ENCODE measurements around the gene HOXD1.

The HOXD1 gene

DNA sequence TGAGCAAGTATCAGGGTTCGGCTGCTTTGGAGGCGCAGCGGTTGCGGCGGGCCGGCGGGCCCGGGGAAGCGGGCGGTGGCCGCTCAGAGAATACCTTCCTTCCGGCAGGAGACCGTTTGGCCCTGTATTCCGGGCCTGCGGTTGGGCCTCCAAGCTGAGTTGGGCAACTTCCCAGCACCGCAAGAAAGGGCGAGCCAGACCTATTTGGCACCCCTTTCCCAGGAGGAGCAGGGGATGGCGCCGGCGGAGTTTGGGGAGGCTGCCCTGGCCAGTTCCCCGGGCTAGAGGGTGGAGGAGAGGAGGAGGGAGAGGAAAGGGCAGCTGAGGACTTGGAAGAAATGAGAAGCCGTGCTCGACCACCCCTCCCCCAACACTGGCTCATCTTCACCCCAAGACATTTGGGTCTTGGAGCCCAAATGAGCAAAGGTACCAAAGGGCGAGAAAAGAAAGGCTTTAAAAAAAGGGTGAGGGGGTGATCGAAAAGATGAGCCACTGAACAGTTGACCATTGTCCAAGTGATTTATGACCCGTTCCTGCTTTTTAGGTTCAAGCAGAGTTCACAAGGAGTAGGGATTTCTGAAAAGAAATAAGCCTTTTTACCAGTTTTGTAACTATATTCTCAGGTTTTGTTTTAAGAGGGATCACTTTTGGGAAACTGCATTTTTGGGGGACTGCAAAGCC lies 23.0 kb upstream of the HOXD1 start:
- no peak for DNase-seq (ENCODE audit: low read depth in 2 of 2)

DNA sequence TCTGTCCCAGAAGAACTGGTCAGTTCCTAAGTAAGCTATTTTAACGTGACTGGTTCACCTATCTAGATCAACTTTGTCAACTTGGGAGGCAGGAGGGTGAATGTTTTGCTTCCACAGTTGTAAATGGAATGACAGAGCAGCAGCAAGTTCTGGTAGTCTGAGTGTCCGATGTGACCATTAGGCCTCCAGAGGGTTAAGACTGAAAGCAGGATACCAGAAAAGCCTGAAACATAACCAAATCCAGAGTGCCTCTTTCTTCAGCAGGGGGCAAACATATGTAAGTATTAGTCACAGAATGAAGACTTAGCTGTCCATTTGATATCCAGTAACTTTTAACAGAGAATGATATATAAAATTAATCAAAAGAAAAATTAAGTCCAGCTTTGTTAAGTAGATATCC lies 22.2 kb upstream of the HOXD1 start:
- no peak for DNase-seq (ENCODE audit: low read depth in 2 of 2)

DNA sequence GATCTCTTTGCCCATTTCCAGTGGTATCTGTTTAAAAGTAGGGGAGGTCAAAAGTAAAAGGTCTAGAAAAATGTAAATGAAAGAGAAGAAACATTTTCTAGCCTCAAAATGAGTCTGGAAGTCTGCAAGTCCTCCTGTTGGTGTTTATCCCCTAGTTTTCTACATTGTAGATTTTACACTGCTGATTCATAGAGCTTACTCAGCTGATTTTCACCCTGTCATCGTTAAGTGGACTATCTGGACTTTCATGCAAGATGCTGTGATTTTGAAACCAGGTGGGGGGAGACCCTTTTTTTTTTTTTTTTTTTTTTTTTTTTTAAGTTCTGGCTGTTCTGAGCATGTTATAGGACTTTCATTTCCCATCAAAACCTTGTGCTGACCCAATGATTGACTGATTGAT lies 21.1 kb upstream of the HOXD1 start:
- no peak for DNase-seq (ENCODE audit: low read depth in 2 of 2)

DNA sequence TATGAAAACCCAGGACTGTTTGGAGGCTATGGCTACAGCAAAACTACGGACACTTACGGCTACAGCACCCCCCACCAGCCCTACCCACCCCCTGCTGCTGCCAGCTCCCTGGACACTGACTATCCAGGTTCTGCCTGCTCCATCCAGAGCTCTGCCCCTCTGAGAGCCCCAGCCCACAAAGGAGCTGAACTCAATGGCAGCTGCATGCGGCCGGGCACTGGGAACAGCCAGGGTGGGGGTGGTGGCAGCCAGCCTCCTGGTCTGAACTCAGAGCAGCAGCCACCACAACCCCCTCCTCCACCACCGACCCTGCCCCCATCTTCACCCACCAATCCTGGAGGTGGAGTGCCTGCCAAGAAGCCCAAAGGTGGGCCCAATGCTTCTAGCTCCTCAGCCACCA lies 19.3 kb upstream of the HOXD1 start:
- DNase-seq (ENCODE audit: low read depth in 2 of 2), result no peak

DNA sequence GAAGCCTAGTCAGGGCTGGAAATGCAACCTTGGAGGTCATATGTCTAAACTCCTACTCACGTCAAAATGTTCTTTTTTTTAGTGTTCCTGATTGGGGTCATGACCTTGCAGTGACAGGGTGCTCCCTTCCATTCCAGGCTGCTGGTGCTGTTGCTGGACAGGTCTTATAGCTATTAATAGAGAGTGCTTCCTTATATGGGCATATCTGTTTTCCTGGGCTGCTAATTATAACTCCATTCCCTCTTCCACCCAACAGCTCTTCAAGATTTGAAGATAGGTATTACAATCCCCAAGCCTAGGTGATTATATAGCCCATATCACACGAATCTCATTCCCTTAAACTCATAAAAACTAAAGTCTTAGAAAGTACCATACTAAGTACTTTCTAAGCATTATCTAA lies 18.8 kb upstream of the HOXD1 start:
- no peak for DNase-seq (ENCODE audit: low read depth in 2 of 2)

DNA sequence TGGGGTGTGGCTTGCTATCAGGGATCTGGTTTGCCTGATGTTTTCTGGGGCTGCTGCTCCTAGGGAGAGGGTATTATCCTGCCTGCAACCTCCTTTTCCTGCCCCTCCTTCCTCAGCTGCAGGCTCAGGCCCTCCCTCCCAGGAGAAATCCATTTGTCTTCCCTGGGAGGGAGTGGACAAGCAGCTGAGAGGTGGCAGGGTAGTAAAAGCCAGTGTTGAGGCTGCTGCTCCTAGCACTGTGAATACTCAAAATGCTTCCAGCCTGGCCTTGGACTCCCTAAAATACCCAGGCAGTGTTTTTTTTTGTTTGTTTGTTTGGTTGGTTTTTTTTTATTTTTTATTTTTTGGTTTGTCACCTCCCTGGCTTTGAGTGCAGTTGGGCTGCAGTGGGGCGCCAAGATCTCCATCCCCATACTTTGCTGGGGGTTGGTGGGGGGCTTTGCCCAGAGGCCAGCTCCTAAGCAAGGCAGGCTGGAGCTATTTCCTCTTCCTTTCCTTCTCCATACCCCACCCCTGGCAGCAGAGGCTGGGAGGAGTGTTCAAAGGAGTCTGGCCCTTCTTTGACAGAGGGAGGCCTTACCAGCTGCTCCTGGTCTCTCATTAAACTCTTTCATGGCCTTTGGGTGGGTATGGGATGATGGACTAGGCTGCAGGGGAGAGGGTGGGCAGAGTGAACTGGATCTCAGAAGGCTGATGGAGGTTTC lies 17.7 kb upstream of the HOXD1 start:
- no peak for DNase-seq (ENCODE audit: low read depth in 2 of 2)

DNA sequence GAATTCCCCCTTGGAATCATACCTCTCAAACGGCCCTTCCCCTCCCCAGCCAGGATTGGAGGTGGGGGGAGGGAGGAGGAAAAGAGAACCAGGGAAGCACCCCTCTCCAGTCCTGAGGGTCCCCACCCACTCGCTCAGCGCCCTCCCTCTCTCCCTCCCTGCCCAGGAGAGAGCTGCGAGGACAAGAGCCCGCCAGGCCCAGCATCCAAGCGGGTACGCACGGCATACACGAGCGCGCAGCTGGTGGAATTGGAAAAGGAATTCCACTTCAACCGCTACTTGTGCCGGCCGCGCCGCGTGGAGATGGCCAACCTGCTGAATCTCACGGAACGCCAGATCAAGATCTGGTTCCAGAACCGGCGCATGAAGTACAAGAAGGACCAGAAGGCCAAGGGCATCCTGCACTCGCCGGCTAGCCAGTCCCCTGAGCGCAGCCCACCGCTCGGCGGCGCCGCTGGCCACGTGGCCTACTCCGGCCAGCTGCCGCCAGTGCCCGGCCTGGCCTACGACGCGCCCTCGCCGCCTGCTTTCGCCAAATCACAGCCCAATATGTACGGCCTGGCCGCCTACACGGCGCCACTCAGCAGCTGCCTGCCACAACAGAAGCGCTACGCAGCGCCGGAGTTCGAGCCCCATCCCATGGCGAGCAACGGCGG lies 17.0 kb upstream of the HOXD1 start:
- DNase-seq (ENCODE audit: low read depth in 2 of 2), result no peak

DNA sequence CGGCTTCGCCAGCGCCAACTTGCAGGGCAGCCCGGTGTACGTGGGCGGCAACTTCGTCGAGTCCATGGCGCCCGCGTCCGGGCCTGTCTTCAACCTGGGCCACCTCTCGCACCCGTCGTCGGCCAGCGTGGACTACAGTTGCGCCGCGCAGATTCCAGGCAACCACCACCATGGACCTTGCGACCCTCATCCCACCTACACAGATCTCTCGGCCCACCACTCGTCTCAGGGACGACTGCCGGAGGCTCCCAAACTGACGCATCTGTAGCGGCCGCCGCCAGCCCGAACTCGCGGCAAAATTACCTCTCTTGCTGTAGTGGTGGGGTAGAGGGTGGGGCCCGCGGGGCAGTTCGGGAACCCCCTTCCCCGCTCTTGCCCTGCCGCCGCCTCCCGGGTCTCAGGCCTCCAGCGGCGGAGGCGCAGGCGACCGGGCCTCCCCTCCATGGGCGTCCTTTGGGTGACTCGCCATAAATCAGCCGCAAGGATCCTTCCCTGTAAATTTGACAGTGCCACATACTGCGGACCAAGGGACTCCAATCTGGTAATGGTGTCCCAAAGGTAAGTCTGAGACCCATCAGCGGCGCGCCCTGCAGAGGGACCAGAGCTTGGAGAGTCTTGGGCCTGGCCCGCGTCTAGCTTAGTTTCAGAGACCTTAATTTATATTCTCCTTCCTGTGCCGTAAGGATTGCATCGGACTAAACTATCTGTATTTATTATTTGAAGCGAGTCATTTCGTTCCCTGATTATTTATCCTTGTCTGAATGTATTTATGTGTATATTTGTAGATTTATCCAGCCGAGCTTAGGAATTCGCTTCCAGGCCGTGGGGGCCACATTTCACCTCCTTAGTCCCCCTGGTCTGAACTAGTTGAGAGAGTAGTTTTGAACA lies 16.2 kb upstream of the HOXD1 start:
- DNase-seq (ENCODE audit: low read depth in 2 of 2), result no peak

DNA sequence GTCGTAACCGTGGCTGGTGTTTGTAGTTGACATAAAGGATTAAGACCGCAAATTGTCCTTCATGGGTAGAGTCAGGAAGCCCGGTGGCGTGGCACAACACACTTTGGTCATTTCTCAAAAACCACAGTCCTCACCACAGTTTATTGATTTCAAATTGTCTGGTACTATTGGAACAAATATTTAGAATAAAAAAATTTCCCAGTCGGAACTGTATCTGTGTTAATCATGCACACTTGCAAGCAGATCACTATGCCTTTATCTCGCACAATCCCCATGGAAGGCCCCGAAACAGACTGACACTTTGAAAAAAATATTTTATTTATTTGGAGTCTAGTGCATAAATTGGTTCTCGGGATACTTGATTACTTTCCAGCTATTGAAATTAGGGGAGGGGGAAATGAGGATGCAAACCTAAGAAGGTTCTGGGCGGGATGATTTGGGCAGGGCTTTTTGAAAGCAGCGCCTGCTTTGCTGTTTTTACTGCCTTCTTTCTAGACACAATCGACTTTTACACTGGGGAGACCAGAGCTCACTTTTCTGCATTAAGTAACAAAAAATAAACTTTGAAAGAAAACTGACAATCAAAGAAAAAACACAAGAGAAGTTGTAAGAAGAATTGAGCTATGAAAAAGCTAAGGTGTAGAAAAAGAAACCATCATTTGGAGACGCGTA lies 15.4 kb upstream of the HOXD1 start:
- no peak for DNase-seq (ENCODE audit: low read depth in 2 of 2)

DNA sequence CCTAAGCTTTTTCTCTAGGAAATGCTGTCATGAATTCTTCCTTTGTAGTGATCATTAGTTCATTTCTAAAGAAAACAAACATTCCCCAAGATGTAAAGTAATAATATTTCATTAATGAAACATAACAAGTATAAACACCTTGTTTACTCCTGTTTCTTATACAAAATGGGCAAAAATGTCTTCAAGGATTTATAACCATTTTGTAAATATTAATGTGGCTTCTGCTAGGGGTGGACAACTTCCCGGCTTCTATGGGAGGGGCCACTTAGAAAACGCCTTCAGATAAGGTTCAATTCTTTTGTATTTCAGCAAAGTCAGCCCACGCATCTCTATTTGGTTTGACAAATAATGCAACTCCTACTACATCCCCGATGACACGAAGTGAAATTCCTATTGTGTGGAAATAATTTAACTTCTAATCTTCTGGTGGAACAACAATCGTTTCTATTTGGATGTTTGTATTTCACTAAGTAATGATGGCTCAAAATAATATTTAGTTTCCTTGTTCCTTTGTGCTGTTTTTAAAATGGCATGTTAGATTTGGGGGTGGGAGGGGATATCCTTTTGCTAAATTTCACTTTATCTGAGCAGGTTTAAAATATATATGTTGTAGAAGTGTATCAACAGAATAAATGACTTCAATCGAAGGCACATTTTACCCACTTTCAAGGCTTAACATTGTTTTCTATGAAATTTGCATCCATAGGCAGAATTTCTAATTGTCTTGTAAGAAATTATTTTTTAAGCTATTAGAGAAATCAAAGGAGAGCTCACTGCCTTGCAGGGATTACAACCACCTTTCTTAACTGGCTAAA lies 14.7 kb upstream of the HOXD1 start:
- no peak for DNase-seq (ENCODE audit: low read depth in 2 of 2)

DNA sequence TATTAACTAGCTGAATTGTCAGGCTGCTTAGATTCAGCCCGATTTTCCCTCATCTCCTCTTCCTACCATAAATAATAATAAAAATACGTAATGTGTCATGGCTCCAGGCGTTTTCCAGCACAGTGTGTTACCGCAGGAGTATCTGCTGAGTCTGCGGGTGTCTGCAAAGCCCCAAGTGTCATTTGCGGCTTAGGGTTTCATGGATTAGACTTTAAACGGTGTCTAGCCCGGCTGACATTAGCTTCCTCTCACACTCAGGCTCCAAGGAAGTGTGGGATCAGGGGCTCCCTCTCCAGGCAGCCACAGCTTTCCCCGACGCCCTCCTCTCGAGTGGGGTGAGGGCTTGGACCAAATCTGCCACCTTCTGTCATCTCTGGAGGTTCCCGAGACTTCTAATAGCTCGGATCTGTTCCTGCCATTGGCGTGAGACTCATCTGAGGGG lies 14.1 kb upstream of the HOXD1 start:
- no peak for DNase-seq (ENCODE audit: low read depth in 2 of 2)

DNA sequence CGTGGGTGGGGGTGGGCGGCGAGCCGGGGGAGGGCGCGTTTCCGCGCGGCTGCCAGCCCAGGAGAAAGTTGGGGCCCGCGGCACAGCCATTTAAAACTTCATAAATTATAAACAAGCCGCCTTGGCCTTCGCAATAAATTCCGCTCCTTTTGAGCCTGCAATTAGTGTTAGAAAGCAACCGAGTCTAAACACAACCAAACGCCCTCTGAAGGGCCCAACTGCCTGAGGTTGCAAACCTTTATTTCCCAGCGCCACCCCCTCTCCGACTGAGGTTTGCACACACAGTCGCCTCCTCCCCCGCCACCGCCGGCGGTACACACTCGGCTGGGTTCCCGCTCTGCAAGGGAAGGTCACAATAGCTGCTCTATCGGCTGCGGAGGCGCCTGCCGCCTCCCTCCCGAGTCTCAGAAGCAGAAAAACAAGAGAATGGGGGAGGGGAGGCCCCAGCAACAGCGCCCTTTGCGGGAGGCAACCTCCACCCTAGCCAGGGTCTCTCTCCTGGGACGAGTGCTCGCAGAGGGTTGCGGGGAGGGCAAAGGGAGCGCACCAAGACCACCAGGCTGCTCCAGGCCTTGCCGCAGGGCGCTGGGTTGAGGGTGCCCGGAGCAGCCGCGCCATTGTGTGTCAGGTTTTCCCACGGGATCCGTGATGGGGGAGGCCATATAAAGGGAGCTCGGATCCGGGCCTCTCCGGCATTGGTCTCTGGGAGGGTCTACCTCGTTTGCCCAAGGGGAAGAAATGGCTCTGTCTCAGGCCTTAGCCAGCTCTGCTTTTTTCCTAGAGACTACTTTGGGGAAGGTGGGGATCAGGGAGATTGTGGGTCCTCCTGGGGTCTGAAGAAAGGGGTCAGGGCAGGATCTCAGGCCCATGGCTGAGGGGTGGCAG lies 13.4 kb upstream of the HOXD1 start:
- DNase-seq (ENCODE audit: low read depth in 2 of 2), result no peak

DNA sequence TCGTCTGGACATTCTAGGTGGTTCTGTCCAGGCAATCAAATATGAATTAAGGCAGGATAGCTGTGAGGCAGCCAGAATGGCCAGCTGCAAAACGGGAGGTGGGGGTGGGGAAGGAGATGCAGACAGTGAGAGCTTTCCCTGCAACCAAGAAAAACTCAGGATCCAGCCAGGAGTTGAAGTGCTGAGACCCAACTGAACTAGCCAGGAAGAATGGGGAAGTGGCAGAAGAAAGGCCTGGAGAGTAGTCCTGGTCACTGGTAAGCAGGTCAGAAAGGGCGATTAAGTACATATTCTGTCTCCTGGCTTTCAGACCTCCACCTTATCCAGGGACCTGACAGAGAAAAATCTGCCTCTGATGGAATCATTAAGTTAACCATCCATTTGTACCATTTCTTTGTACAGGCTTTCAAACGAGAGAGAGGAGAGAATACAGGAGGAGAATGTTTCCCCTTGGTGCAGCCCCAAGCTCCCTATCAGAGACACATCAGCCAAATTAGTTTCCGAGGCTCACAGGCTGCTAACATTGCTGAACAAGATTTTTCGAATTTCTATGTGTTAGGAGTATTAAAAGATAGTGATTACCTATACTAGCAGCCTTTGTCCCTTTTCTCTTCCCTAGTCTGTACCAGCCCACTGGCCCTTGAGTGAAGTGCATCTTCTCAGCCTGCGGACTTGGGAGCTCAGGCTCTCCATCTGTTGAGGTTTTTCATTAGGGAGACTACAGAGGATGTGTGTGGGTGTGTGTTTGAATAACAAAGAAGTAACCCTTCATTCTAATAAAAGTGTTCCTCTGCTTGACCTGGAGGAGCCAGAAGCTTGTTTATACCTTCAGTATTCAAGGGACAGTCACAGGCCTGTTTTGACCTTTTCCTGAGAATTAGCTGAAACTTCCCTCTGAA lies 12.5 kb upstream of the HOXD1 start:
- no peak for DNase-seq (ENCODE audit: low read depth in 2 of 2)

DNA sequence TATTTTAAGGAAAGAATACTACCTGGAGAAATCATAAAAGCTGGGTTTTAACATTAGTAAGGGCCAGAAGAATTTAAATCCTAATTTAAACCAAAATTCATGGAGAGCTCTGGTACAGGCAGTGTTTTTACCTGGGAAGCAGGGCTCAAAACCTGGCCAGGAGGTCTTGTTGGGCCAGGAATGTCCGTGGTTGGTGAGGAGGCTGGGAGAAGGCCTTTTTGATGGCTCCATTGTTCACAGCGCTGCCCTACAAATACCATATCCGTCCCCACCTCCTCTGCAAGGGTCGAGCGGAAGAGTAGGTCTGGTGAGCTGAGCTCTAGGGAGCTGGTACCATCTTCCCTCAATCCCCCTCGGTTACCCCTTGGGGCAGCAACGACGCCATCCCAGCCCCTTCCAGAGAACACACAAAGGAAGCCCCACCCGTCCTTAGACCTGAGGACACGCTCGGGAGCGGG lies 10.9 kb upstream of the HOXD1 start:
- DNase-seq (ENCODE audit: low read depth in 2 of 2), result no peak

DNA sequence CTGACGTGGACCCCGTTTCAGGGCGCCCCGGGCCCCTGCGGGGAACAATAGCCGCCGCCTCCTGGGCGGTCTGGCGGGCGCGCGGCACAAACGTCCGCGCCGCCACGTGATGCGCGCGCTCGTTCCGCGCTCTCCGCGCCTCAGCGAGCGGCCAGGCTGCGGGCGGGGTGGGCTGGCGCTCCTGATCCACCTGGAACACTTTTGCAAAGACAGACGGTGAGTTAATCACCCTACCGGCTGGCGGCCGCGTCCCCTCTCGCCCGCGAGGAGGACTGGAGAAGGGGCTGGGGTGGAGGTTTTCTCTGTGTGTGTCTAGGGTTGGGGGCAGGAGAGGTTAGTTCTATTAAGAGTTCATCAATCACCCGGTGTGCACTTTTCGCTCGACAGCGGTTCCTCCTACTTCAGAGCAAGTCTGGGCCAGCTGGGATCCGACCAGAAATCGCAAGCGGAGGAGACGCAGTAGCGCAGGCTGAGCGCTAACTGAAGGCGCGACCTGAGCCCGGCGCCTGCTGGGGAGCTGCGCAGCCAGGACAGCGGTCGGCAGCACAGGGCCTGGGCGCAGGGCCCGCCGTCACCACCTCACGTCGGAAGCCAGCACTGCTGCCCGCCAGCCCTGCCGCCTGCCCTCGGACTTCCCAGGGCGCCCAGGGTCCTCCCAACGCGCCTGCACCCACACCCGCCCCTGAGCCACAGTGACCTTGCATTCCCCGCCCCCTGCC lies 10.3 kb upstream of the HOXD1 start:
- DNase-seq (ENCODE audit: low read depth in 2 of 2), result no peak

DNA sequence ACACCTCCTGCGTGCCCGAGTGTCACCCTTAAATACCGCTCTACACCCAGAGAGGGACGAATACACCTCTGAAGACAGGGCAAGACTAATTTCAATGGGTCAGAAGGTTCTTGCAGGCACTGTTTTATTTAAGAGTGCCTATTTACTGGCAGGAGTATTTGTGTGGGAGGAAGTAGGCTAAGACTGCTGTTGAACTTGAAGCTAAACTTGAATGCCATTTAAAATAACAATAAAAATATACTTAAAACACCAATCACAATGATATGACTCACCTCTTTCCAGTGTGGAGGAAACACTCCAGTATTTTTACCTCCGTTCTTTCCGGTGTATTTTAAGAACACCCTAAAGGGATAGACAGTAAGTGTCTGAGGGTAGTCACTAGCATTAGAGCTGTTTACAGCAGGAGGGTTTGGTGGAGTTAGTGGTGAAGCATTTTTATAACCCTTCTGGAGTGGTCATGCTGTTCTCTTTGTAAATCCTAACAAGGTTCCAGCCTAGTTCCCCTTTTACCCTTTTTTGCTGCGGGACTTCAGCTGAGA lies 9.6 kb upstream of the HOXD1 start:
- no peak for DNase-seq (ENCODE audit: low read depth in 2 of 2)

DNA sequence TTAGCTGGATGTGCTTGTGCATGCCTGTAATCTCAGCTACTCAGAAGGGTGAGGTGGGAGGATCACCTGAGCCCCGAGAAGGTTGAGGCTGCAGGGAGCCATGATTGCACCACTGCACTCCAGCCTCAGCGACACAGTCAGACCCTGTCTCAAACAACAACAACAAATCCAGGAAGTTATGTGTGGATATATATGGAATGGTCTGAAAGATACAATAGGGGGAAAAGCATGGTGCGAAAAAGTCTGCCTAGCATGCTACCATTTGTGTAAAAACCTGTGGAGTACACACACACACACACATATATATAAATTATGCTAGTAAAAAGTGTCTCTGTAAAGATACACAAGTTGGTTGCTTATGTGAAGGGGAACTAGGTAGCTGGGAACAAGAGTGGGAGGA lies 6.9 kb upstream of the HOXD1 start:
- DNase-seq (ENCODE audit: low read depth in 2 of 2), result no peak

DNA sequence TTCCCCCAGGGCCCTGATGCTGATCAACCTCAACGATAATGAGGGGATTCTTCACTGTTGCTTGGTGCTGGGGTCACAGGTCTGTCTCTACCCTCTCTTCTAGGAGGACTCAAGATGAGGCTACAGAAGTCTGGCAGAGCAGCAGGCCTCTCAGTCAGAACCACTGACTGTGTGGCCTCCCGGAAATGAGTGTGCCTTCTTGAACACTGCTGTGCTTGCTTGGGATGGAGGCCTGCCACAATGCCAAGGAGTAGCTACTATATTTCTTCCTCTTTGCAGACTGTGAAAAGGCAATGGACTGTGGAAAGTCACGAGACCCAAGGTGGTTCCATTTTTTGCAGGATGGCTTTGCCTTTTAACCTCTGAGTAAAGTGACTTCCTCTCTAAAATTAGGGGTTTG lies 5.8 kb upstream of the HOXD1 start:
- DNase-seq (ENCODE audit: low read depth in 2 of 2), result no peak

All from fibroblast of skin of left quadriceps (primary cell).